Keratinocyte (primary cell): ENCODE measurements around the gene AMBP.

Experiments used
- EZH2 ChIP-seq: IDR thresholded peaks from one replicate; pipeline ENCODE4 v1.6.1; 2012; ENCODE audit warnings: inconsistent platforms, mild to moderate bottlenecking, low read length, moderate library complexity
- TF ChIP-seq, protein P1 (sequence below), 3 experiments: IDR thresholded peaks in 1 of 3; conservative IDR thresholded peaks in 1 of 3; optimal IDR thresholded peaks in 1 of 3; 2 replicates in 2 of 3; 3 replicates in 1 of 3; pipeline versions ENCODE3 to v1.5.1; 2011; ENCODE audit warnings: low read length in 3 of 3, mild to moderate bottlenecking in 3 of 3, moderate library complexity in 2 of 3, control low read depth in 1 of 3, inconsistent platforms in 1 of 3; ENCODE audit not compliant: insufficient read depth in 2 of 3; ENCODE audit errors: extremely low read depth in 1 of 3

- TF ChIP-seq, protein P1, sequence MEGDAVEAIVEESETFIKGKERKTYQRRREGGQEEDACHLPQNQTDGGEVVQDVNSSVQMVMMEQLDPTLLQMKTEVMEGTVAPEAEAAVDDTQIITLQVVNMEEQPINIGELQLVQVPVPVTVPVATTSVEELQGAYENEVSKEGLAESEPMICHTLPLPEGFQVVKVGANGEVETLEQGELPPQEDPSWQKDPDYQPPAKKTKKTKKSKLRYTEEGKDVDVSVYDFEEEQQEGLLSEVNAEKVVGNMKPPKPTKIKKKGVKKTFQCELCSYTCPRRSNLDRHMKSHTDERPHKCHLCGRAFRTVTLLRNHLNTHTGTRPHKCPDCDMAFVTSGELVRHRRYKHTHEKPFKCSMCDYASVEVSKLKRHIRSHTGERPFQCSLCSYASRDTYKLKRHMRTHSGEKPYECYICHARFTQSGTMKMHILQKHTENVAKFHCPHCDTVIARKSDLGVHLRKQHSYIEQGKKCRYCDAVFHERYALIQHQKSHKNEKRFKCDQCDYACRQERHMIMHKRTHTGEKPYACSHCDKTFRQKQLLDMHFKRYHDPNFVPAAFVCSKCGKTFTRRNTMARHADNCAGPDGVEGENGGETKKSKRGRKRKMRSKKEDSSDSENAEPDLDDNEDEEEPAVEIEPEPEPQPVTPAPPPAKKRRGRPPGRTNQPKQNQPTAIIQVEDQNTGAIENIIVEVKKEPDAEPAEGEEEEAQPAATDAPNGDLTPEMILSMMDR (optimal IDR thresholded peaks at IDR 0.05 in 1 of 3, IDR thresholded peaks at IDR 0.05 in 1 of 3, conservative IDR thresholded peaks at IDR 0.05 in 1 of 3; ENCODE audit: extremely low read depth in 1 of 3, insufficient read depth in 2 of 3, low read length in 3 of 3) = no peak
- TF ChIP-seq EZH2 = no peak
Measured at GRCh38 chr9:114119242-114120191, 41.4 kb upstream of the AMBP start.
